ENCODE measurements around the gene CDC42BPG. TPM values are rescaled to one million over a fixed set of nuclear protein-coding genes. Genes with fewer than 3 reads are reported as not detected.

CDC42BPG gene
- total RNA-seq, 1 experiment from 2014 or later, result 4.1 TPM

GRCh38 chr11:64878494-64879243, 34.2 kb upstream of the CDC42BPG start, which contains the start of gene EHD1:
Gene EHD1 (minus strand): TSS chr11:64878621. CDS start chr11:64878464, 157 bp downstream.
- peak; percentile 94 for DNase-seq (ENCODE audit: low spot score)

DNA sequence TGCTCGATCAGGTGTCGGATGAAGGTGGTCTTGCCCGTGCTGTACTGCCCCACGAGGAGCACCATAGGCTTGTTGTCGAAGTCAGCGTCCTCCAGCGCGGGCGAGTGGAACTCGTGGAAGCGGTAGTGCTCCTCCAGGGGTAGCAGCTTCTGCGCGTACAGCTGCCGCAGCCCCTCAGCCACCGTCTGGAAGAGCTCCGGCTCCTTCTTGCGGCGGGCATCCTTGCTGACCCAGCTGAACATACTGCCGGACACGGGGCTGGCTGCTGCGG, 33.7 kb upstream of the CDC42BPG start:
- no peak for DNase-seq (ENCODE audit: low spot score)

DNA sequence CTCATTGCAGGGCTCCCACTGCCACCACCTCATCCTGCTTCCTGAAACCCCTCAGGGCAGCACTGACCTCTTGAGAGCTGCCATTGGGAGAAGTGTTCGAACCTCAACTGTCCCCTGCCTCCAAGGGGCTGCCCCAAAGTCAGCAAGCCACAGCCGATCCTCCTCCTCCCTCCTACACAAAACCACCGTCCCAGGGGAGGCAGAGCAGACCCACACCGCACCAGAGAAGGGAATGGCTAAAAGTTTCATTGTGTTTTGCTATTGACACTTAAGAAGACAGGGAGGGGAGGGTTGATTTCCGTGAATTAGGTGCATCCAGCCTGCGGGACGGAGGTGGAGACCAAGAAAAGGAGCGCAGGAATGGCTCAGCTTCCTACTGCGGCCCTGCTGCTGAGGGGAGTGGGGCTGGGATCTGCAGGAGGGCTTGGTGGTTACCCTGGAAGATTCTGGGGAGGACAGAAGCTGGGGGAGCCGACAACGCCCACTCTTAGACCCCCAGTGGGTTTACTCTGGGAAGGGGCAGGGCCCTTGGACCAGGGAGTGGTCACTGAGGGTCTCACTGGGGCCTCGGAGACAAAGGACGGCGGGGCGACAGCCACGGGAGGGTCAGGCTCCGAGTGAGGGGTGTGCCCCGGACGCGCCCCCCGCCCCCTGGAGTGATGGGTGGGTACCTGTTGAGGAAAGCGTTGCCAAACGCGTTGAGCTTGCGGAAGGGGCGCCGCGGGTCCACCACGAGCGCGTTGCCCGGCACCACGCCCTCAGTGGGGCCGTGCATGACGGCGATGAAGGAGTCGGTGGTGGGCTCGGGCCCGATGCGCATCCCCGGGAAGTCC, 33.2 kb upstream of the CDC42BPG start:
- no peak for DNase-seq (ENCODE audit: low spot score)

- no peak for DNase-seq (ENCODE audit: low spot score)
Measured at GRCh38 chr11:64876835-64877341, 32.4 kb upstream of the CDC42BPG start.

- DNase-seq (ENCODE audit: low spot score), result no peak
Measured at GRCh38 chr11:64876229-64876750, 31.8 kb upstream of the CDC42BPG start.

DNA sequence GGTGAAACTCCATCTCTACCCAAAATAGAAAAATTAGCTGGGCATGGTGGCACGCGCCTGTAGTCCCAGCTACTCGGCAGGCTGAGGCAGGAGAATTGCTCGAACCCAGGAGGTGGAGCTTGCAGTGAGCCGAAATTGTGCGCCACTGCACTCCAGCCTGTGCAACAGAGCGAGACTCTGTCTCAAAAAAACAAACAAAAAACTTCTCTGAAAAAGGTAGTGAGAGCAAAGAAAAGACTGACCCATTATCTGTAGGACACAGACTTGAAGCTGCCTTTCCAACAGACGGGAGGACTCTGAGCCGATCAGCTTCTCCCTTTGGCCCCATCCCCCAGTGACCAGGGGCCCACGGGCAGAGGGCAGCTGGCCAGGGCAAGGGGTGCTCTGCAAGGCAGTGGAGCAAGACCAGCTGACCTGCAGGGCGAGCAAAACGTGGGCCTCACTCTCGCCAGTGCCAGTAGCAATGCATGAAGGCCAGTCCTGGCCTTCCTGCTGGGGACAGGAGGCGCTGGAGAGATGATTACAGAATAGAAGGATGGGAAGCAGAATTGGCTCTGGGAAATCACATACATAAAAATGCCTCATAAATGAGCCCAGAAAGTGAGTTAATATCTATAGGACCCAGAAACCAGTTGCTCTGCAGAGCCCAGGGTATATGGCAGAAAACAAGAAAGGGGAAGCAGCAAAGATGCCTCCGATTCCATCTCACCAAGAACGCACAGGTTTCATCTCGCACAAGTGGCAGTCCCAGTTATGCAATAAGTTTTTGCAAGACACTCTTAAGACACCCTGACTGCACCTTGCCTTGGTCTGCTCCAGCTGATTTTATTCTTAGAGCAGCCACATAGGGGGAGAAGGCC, 31.1 kb upstream of the CDC42BPG start:
- no peak for DNase-seq (ENCODE audit: low spot score)

DNA sequence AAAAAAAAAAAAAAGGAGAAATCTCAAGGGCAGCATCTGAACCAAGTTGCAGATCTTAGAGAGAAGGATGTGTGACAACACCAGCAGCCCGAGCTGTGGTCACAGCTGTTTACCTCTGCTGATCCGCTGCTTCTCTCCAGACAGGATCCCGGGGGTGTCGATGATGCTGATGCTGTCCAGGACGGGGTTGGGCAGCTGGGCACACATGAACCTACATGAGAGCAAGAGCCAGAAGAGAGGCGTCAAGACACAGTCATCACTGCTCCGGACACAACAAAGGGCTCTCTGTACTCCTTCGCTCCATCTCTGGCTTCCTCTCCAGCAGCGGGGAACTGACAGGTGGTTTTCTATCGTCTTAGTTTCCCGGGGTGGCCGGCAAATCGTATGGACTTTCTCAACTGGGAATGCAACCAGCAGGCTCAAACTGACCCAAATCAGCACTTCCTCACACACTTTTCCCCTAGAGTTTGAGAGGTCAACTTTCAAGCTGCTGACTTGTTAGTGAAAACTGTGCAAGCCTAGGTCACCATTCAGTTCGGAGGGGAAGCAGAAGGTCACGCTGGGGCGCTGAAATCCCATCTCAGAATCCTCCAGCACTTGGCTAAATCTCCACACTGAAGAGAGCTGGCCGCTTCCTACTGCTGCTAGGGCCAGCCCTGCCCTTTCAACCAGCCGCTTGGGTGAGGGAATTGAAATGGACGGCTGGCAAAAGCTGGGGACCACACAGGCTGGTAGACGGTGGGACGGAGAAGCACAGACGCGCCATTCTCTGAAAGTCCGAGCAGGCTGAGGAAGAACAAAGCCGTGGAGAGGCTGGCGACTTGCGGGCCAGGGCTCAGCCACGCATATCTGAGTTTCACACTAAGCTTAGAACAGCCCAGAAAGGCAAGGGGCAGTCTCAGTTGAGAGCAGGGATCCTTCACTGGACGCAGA, 30.1 kb upstream of the CDC42BPG start:
- no peak for DNase-seq (ENCODE audit: low spot score)

DNA sequence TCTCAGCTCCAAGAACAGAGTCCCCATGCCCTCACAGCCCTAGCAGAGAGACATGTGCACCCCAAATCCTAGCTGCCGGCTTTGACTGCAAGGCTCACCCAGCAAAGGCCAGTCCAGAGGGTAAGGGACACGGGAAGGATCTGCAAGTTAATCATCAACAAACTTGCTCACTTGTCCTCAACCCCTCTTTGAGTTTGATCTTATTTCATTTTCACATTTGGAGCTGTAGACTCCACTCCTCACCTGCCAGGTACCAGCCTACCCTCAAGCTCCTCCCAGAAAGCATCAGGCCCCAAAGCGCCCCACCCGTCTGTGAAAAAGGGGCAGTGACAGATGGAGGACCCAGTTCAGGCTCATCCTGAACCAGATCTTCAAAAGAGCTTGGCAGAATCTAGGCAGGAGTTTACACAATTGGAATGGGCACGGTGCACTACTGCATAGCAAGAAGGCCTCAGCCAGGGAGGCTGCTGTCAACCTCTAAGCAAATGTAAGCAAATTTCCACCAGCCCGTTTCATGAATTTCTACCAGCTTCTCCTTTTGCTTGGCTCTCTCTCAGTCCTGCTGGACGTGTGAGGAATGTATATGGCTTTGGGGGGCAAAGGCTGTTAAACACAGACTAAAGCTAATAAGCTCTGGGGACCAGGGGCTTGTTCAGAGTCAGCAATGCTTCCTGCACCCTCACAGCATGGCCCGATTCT, 28.5 kb upstream of the CDC42BPG start:
- no peak for DNase-seq (ENCODE audit: low spot score)

DNA sequence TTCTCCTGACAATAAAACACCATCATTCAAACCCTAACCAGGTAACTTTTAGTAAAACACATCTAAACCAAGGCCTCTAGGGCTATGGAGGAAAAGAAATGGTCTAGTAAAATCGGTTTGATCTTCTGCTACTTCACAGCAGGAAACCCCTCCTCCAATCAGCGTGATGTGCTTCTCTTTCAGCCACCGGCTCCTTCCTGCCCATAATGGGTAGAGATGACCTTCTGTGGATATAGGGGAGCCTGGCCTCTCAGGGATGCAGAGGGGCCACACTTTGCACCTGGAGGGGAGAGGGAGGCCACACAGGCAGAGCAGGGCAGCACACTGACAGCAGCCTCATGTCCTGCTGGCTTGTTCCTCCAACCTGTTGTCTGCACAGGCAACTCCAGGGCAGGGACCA, 27.0 kb upstream of the CDC42BPG start:
- no peak for DNase-seq (ENCODE audit: low spot score)

DNA sequence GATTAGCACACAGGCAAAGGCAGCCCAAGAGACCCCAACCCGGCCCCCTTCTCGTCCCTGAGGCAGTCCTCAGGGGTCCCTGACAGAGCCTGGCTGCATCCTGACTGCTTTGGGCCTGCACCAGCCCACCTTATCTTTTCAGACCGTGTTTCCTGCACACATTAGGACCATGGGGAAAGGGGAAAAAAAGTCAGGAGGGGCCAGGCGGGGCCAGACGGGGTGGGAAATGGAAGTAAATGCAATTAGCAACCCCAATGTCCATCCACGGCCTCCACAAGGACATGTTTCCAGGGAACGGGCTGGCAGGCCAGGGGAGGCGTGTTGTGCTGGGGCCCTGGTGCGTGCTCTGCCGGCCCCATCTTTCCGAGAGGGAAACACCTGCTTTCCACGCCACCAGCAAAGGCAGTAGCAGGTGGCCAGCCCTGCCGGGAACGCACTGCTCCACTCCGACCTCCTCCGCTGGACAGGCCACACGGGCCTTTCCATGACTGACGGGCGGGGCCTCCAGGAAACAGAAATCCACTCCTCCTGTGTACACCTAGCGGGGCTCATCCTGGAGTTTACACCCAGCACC, 26.5 kb upstream of the CDC42BPG start:
- DNase-seq (ENCODE audit: low spot score), result no peak

- DNase-seq (ENCODE audit: low spot score), result peak; percentile 70
Measured at GRCh38 chr11:64870176-64870892, 25.9 kb upstream of the CDC42BPG start.

GRCh38 chr11:64869571-64870175, 25.2 kb upstream of the CDC42BPG start:
- DNase-seq (ENCODE audit: low spot score), result no peak

DNA sequence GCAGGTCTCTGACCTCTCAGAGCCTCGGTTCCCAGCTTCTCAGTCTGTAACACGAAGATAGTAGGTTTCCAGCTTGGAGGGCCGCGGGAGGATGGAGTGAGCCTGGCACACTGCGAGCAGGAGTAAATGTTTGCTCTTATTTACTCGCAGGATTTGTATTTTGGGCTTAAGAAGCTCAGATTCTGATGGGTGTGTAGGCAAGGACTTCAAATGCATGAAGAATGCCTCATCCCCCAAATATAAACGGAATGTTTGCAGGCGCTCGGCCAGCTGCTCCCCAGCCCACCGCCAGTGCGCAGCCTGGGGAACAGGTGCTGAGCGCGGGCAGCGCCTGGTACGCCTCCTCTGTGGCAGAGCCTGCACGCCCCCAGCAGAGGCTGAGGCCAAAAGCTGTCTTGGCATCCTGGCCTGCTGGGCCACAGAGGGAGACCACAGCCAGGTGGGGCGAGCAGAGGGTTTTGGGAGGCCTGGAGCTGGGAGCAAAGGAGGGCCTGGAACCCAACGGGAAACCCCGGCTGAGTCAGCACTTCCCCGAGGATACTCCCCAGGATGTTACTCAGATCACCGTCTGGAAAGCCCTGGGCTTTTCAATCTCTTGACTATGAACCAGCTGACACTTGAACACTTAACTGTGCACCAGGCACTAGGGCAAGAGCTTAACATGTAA, 24.6 kb upstream of the CDC42BPG start:
- DNase-seq (ENCODE audit: low spot score), result peak; percentile 96

DNA sequence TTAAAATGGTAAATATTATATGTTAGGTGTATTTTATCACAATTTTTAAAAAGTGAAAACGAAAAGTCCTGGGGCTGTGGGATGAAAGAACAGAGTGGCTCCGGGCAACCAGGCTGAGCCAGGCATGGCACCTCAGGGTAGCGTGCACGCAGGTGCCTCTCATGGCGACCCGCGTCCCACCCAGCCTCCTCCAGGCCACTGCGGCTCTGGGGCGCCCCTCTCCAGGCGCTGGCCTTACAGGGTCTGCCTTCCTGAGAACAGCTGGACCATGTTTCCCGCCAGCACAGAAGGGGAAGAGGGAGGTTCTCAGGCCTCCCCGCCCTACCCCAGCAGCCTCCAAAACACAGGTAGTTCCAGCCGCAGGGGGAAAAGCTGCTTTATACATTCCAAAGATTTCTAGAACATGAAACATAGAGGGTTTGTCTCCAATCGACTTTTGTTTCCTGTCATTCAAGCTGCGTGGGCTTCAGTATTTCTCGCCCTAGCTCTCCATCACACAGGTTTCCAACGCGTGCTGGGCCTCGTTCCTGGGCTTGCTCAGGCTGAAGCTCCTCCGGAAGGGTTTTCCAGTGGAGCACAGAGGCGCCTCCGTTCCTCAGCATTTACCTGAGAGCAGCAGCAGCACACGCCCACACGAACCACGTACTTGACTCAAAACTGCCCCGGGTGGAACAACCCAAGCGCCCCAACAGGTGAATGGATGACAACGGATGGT, 23.5 kb upstream of the CDC42BPG start:
- DNase-seq (ENCODE audit: low spot score), result no peak

- no peak for DNase-seq (ENCODE audit: low spot score)
Measured at GRCh38 chr11:64866173-64866491, 21.7 kb upstream of the CDC42BPG start.

GRCh38 chr11:64865286-64866172, 21.1 kb upstream of the CDC42BPG start:
- peak; percentile 76 for DNase-seq (ENCODE audit: low spot score)

All from A172 (cell line).